Brain microvascular endothelial cell (primary cell): ENCODE measurements around the gene AIFM2.
"Not testable (repeated sequence)": the region's sequence is repeated elsewhere in the genome, so short reads cannot be mapped to it uniquely, and the experiment has no call there.

ENCODE experiments used
- DNase-seq: peaks from one replicate; pipeline ENCODE4 v3.0.0-alpha.2; 2020
- H3K27ac ChIP-seq: fragments of 250-450 bp; sonication (Bioruptor Pico); 2 replicates; pipeline ENCODE4 v1.5.1; 2020; ENCODE audit warnings: mild to moderate bottlenecking, moderate library complexity
- H3K27me3 ChIP-seq: fragments of 250-450 bp; sonication (Bioruptor Pico); replicated peaks from 2 replicates; pipeline ENCODE4 v1.5.1; 2020; ENCODE audit warnings: mild to moderate bottlenecking
- H3K36me3 ChIP-seq: fragments of 250-450 bp; sonication (Bioruptor Pico); replicated peaks from 2 replicates; pipeline ENCODE4 v1.5.1; 2020; ENCODE audit warnings: mild to moderate bottlenecking
- H3K4me3 ChIP-seq: 2 replicates; pipeline ENCODE4 v1.5.1; 2011; ENCODE audit warnings: low read depth, mild to moderate bottlenecking, control low read depth, low read length, moderate library complexity
- in situ Hi-C: cut with HindIII; loops from 2 replicates; pipeline ENCODE4 v1.10.0; 2017; ENCODE audit warnings: low sequenced_read_pairs, low pct_ligation_motif_present
- TF ChIP-seq, protein P1 (sequence below): IDR thresholded peaks from 2 replicates; pipeline ENCODE4 v1.5.1; 2011; ENCODE audit warnings: low read depth, mild to moderate bottlenecking, moderate library complexity, low read length, control low read depth, inconsistent platforms; ENCODE audit errors: missing control alignments

The AIFM2 gene

DNA sequence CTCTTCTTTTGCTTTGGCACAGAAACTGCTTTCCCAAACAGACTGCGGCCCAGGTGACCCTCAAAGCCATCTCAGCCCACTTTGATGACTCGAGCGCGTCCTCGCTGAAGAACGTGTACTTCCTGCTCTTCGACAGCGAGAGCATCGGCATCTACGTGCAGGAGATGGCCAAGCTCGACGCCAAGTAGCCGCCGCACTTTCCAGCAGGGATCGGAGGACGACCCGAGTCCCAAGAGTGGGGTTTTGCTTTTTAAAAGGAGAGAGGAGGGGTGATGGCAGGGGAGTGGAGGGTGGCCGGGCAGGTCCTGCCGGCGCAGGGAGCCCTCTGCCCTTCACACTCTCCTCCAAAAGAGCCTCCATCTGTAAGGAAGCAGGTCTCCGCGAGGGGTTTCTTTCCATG lies 21.1 kb downstream of the AIFM2 start:
- TF ChIP-seq, protein P1, sequence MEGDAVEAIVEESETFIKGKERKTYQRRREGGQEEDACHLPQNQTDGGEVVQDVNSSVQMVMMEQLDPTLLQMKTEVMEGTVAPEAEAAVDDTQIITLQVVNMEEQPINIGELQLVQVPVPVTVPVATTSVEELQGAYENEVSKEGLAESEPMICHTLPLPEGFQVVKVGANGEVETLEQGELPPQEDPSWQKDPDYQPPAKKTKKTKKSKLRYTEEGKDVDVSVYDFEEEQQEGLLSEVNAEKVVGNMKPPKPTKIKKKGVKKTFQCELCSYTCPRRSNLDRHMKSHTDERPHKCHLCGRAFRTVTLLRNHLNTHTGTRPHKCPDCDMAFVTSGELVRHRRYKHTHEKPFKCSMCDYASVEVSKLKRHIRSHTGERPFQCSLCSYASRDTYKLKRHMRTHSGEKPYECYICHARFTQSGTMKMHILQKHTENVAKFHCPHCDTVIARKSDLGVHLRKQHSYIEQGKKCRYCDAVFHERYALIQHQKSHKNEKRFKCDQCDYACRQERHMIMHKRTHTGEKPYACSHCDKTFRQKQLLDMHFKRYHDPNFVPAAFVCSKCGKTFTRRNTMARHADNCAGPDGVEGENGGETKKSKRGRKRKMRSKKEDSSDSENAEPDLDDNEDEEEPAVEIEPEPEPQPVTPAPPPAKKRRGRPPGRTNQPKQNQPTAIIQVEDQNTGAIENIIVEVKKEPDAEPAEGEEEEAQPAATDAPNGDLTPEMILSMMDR = no peak
- no peak for DNase-seq
- H3K36me3 ChIP-seq = peaks cover 13% of the 10 kb centered on the region
- no peak overlapping the region for H3K4me3 ChIP-seq
- no peak overlapping the region for H3K27ac ChIP-seq
- H3K27me3 ChIP-seq = no peaks in the 10 kb centered on the region
- in situ Hi-C loops = no loop called here

DNA sequence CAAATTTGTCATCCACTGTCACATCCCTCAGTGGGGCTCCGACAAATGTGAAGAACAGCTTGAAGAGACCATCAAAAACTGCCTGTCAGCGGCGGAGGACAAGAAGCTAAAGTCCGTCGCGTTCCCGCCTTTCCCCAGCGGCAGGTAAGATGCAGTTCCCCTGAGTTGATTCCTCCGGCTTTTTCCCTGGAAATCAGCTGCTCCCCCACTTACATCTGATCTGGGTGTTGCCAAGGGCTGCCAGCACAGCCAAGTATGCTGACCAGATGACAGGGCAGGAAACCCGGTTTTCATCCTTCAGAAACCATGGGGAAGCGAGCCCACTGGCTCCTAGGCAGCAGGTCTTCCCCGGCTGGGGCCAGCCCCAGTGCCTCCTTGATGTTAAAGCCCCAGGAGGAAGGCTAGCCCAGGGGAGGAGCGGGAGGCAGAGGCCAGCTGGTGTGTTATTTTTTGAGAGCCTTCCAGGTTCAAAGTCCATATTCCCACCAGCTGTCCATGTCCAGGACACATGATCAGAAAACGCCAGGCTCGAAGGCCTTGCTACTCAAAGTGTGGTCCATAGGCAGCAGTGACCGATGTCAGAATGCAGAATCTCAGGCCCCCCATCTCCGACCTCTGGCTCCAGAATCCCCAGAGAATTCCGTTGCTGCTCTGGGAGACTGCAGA lies 23.4 kb downstream of the AIFM2 start:
- TF ChIP-seq, protein P1 = no peak
- no peak overlapping the region for H3K4me3 ChIP-seq
- peaks cover 13% of the 10 kb centered on the region for H3K36me3 ChIP-seq
- no peak for DNase-seq
- no peaks in the 10 kb centered on the region for H3K27me3 ChIP-seq
- in situ Hi-C loops = no loop called here
- H3K27ac ChIP-seq = no peak overlapping the region

GRCh38 chr10:70106958-70107791 lies 25.4 kb downstream of the AIFM2 start:
- DNase-seq = no peak
- Histone ChIP-seq H3K27ac (no peak overlapping the region), H3K27me3 (no peaks in the 10 kb centered on the region), H3K36me3 (no peaks in the 10 kb centered on the region), H3K4me3 (no peak overlapping the region)
- in situ Hi-C loops = no loop called here
- TF ChIP-seq, protein P1 = peak; percentile 79

- no peak for DNase-seq
- Histone ChIP-seq H3K4me3 (no peak overlapping the region), H3K36me3 (peaks cover 6% of the 10 kb centered on the region), H3K27me3 (no peaks in the 10 kb centered on the region), H3K27ac (no peak overlapping the region)
- TF ChIP-seq, protein P1 = no peak
- in situ Hi-C loops = no loop called here
Observed at GRCh38 chr10:70101668-70102067, 31.0 kb downstream of the AIFM2 start.

DNA sequence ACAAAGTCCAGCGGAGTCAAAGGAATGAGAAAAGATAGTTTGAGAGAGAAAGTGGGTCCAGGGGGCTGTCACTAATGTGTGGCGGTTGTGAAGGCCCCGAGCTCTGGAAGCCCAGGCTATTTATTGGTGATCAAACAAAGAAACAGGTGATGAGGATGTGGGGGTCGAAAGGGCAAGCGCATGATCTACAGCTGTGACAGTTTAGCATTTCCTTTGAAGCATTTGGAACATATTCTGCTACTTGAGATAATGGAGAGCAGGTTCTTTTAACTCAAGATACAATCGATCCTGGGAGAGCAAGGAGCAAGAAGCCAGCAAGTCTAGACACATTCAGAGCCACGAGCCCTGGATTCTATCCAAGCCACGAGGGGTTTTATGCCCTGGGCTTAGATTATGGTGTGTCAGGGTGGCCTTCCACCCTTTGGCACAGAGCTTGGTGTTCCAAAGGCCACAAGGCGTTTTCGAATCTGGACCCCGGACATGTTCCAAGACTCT lies 31.5 kb downstream of the AIFM2 start:
- in situ Hi-C loops, H3K27me3 ChIP-seq, DNase-seq, H3K36me3 ChIP-seq, H3K4me3 ChIP-seq, H3K27ac ChIP-seq: not testable (repeated sequence)

- Histone ChIP-seq H3K27ac (no peak overlapping the region), H3K36me3 (peaks cover 9% of the 10 kb centered on the region), H3K27me3 (no peaks in the 10 kb centered on the region), H3K4me3 (no peak overlapping the region)
- DNase-seq = no peak
- TF ChIP-seq, protein P1 = no peak
- in situ Hi-C loops = no loop called here
Observed at GRCh38 chr10:70098271-70098670, 34.4 kb downstream of the AIFM2 start.
